GM10266 (cell line): Measurements from ENCODE around the gene SOHLH1.

Source experiments
- DNase-seq: peaks from one replicate; pipeline ENCODE4 v3.0.0; 2012; ENCODE audit errors: extremely low spot score
- CTCF ChIP-seq: IDR thresholded peaks from 2 replicates; pipeline ENCODE4 v1.5.1; 2012; ENCODE audit warnings: mild to moderate bottlenecking, low read depth; ENCODE audit not compliant: control insufficient read depth, insufficient read depth; ENCODE audit errors: missing control alignments

Gene SOHLH1

GRCh38 chr9:135701959-135702721, 2.9 kb upstream of the SOHLH1 start, which contains the start of gene KCNT1:
Gene KCNT1 (plus strand): TSS chr9:135702185. CDS start chr9:135702259, 74 bp downstream.
- DNase-seq: peak; percentile 92
- peak; percentile 80 for TF ChIP-seq CTCF

DNA sequence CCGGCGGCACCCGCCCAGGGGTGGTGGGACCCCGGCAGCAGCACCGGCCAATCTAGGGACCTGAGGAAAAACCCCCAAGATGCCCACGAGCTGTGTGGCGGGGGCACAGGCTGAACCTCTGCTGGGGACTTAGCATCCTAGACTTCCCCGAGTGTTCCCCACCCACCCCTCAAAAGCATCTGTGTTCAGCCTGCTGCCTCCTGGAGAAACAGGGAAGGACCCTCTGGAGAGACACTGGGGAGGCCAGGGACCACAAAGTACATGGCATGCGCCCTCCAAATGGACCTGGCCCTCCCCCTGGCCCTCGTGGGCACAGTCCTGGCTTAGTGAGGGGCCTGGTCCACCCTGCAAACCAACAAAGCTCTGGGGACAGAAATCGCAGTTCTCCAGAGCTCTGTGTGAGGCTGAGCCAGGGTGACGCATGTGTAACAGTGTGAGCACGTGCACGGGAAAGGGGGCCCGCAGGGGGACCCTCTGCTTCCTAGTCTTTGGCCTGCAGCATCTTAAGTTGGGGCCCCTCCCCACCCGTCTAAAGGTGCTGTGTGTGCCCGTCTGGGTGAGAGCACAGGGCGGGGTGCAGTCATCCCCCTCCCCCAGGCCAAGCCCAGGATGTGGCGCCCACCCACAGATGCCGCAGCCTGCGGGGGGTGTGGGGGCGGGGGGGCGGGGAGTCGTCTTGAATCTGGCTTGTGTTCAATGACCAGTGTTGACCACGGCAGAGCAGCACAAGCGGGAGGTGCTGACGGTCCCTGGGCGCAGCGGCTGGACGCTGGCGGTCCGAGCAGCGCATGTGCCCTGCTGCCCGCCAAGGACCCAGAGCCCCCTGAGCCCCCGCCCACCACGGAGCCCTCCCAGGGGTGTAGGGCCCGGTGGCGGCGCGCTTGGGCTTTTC, 2.0 kb upstream of the SOHLH1 start:
- TF ChIP-seq CTCF: no peak
- peak; percentile 63 for DNase-seq

GRCh38 chr9:135700525-135700924, 1.2 kb upstream of the SOHLH1 start:
- no peak for TF ChIP-seq CTCF
- no peak for DNase-seq

GRCh38 chr9:135698767-135699166, 514 bp downstream of the SOHLH1 start:
- no peak for DNase-seq

GRCh38 chr9:135698236-135698635, 1.0 kb downstream of the SOHLH1 start:
- DNase-seq: no peak
- TF ChIP-seq CTCF: no peak

More at GRCh38 chr9:135698767-135699166, 514 bp downstream of the SOHLH1 start:
- TF ChIP-seq CTCF: no peak

- no peak for DNase-seq
- TF ChIP-seq CTCF: no peak
These were observed 2.1 kb downstream of the SOHLH1 start for GRCh38 chr9:135697226-135697625.

DNA sequence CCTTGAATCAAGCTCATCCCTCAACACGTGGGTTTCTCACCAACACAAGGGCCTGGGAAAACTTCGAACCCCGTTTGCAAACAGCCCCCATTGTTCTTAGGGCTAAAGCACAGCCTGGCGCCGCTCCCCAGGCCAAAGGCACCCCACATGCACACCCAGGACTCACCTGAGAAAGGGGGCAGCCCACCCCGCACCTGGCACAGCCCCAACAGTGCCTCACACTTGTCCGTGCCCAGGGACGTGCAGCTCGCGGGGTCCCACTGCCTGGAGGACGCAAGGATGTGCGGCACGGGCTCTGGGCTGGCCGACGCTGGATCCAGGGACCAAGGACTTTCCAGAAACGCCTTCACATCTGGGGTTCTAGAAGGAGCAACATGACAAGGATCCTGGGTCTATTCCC, 2.8 kb downstream of the SOHLH1 start:
- no peak for DNase-seq
- no peak for TF ChIP-seq CTCF
